H1 (cell line): Measurements from ENCODE around the gene C15orf40. TPM values are rescaled to one million over a fixed set of nuclear protein-coding genes. Genes with fewer than 3 reads are reported as not detected.

Experiments
- CTCF ChIA-PET: fragments of 300-600 bp; sonication (Branson Sonifier 250); formaldehyde crosslinking; loops from one replicate; lab custom pipeline; 2021; ENCODE audit not compliant: partially characterized antibody; lab: Charles Lee
- POLR2A ChIA-PET: fragments of 300-600 bp; sonication (Branson Sonifier 250); formaldehyde crosslinking; loops from one replicate; lab custom pipeline; 2021; ENCODE audit warnings: inconsistent platforms; ENCODE audit not compliant: partially characterized antibody; lab: Charles Lee
- DNase-seq, 2 experiments: peaks; one replicate each; pipeline versions ENCODE4 v3.0.0 to v3.0.0-alpha.2; 2010 to 2022; ENCODE audit warnings: low spot score in 2 of 2, low read depth in 1 of 2, mixed read lengths in 1 of 2
- FAIRE-seq: peaks from 2 replicates; lab custom pipeline; 2011; peaks lifted over from hg19 to GRCh38; lab: Jason Lieb, UNC
- H2AFZ ChIP-seq: 2 replicates; pipeline ENCODE4 v1.8.1; 2012; ENCODE audit warnings: low read length, inconsistent platforms
- H2AK5ac ChIP-seq: 2 replicates; pipeline ENCODE4 v1.6.1; 2013; ENCODE audit warnings: low read depth, low read length
- H2BK120ac ChIP-seq: replicated peaks from 2 replicates; pipeline ENCODE3; 2013; ENCODE audit warnings: low read depth, low read length, inconsistent platforms
- H2BK12ac ChIP-seq: 2 replicates; pipeline ENCODE4 v1.6.1; 2013; ENCODE audit warnings: low read depth, low read length
- H2BK15ac ChIP-seq: 2 replicates; pipeline ENCODE4 v1.6.1; 2013; ENCODE audit warnings: low read length
- H2BK20ac ChIP-seq: 2 replicates; pipeline ENCODE4 v1.6.1; 2013; ENCODE audit warnings: low read length
- H2BK5ac ChIP-seq: 2 replicates; pipeline ENCODE4 v1.6.1; 2013; ENCODE audit warnings: low read depth, low read length
- H3K14ac ChIP-seq: 2 replicates; pipeline ENCODE4 v1.6.1; 2013; ENCODE audit warnings: inconsistent platforms; ENCODE audit not compliant: insufficient read length
- H3K18ac ChIP-seq: 2 replicates; pipeline ENCODE4 v1.6.1; 2013; ENCODE audit warnings: low read length; ENCODE audit errors: extremely low read depth
- H3K23ac ChIP-seq: 2 replicates; pipeline ENCODE4 v1.6.1; 2013; ENCODE audit warnings: inconsistent platforms; ENCODE audit not compliant: insufficient read length
- H3K23me2 ChIP-seq: 2 replicates; pipeline ENCODE4 v1.6.1; 2013; ENCODE audit warnings: low read depth, low read length
- H3K27ac ChIP-seq: 2 replicates; pipeline ENCODE4 v1.6.1; 2011; ENCODE audit warnings: low read depth, low read length, inconsistent platforms
- H3K27me3 ChIP-seq, 4 experiments: replicated peaks in 1 of 4; 1 replicate in 1 of 4; 2 replicates in 3 of 4; pipeline versions ENCODE4 v1.6.1 to v1.8.1; 2011 to 2013; ENCODE audit warnings: low read length in 3 of 4, mild to moderate bottlenecking in 3 of 4, inconsistent platforms in 2 of 4, mixed read lengths in 2 of 4, moderate library complexity in 1 of 4; ENCODE audit not compliant: control insufficient read depth in 3 of 4, insufficient read depth in 3 of 4; ENCODE audit errors: extremely low read depth in 1 of 4
- H3K36me3 ChIP-seq, 4 experiments: 2 replicates each; pipeline versions ENCODE4 v1.6.1 to v1.8.1; 2011 to 2013; ENCODE audit warnings: mild to moderate bottlenecking in 4 of 4, low read length in 3 of 4, moderate library complexity in 2 of 4, control low read depth in 1 of 4, inconsistent platforms in 1 of 4; ENCODE audit not compliant: insufficient read depth in 4 of 4, control insufficient read depth in 2 of 4
- H3K4ac ChIP-seq: replicated peaks from 2 replicates; pipeline ENCODE3; 2013; ENCODE audit warnings: low read length, low read depth, mixed read lengths, inconsistent platforms; ENCODE audit not compliant: insufficient read length
- H3K4me1 ChIP-seq, 4 experiments: replicated peaks in 1 of 4; 1 replicate in 1 of 4; 2 replicates in 3 of 4; pipeline versions ENCODE4 v1.6.1 to v1.8.1; 2011 to 2013; ENCODE audit warnings: low read length in 3 of 4, inconsistent platforms in 2 of 4, mixed read lengths in 1 of 4; ENCODE audit not compliant: insufficient read depth in 4 of 4, control insufficient read depth in 3 of 4
- H3K4me2 ChIP-seq, 2 experiments: 2 replicates each; pipeline versions ENCODE4 v1.6.1 to v1.8.1; 2011 to 2013; ENCODE audit warnings: low read depth in 2 of 2, low read length in 2 of 2, control low read depth in 1 of 2, inconsistent platforms in 1 of 2, mild to moderate bottlenecking in 1 of 2; ENCODE audit not compliant: insufficient read depth in 1 of 2
- H3K4me3 ChIP-seq, 4 experiments: fragments of 200-600, 300-600 bp in 1 of 4; sonication (generic), shearing (Covaris generic), sonication (Bioruptor Twin) in 1 of 4; 2 replicates each; pipeline versions ENCODE4 v1.5.1 to v1.8.1; 2011 to 2016; ENCODE audit warnings: low read length in 4 of 4, low read depth in 3 of 4, control low read depth in 2 of 4, inconsistent platforms in 2 of 4, mild to moderate bottlenecking in 2 of 4, mixed read lengths in 1 of 4, moderate library complexity in 1 of 4; ENCODE audit not compliant: insufficient read depth in 2 of 4; ENCODE audit errors: extremely low read depth in 1 of 4
- H3K56ac ChIP-seq: replicated peaks from 2 replicates; pipeline ENCODE3; 2013; ENCODE audit warnings: low read depth, mild to moderate bottlenecking, mixed read lengths, low read length, inconsistent platforms; ENCODE audit not compliant: insufficient read length
- H3K79me1 ChIP-seq: 2 replicates; pipeline ENCODE4 v1.6.1; 2013; ENCODE audit warnings: low read depth, low read length, control low read depth
- H3K79me2 ChIP-seq, 2 experiments: 2 replicates each; pipeline versions ENCODE4 v1.6.1 to v1.8.1; 2012 to 2013; ENCODE audit warnings: low read length in 2 of 2, mild to moderate bottlenecking in 2 of 2, inconsistent platforms in 1 of 2; ENCODE audit not compliant: insufficient read depth in 2 of 2, control insufficient read depth in 1 of 2
- H3K9ac ChIP-seq, 4 experiments: replicated peaks in 1 of 4; 1 replicate in 1 of 4; 2 replicates in 3 of 4; pipeline versions ENCODE4 v1.6.1 to v1.8.1; 2011 to 2013; ENCODE audit warnings: low read depth in 3 of 4, low read length in 3 of 4, control low read depth in 2 of 4, mild to moderate bottlenecking in 2 of 4, moderate library complexity in 2 of 4, inconsistent platforms in 1 of 4; ENCODE audit errors: extremely low read depth in 1 of 4
- H3K9me3 ChIP-seq, 2 experiments: 2 replicates each; pipeline versions ENCODE4 v1.6.1 to v1.8.1; 2012 to 2013; ENCODE audit warnings: mild to moderate bottlenecking in 2 of 2, moderate library complexity in 2 of 2, control low read depth in 1 of 2, inconsistent platforms in 1 of 2, low read depth in 1 of 2, low read length in 1 of 2, mixed read lengths in 1 of 2; ENCODE audit not compliant: insufficient read depth in 2 of 2
- H4K20me1 ChIP-seq, 2 experiments: replicated peaks in 1 of 2; 2 replicates each; pipeline versions ENCODE3 to v1.8.1; 2011 to 2013; ENCODE audit warnings: inconsistent platforms in 2 of 2, low read length in 2 of 2, mild to moderate bottlenecking in 1 of 2; ENCODE audit not compliant: insufficient read depth in 2 of 2, control insufficient read depth in 1 of 2
- H4K5ac ChIP-seq: 2 replicates; pipeline ENCODE4 v1.6.1; 2013; ENCODE audit warnings: low read length, low read depth, mixed read lengths, inconsistent platforms; ENCODE audit not compliant: insufficient read length
- H4K8ac ChIP-seq: 2 replicates; pipeline ENCODE4 v1.8.0; 2013; ENCODE audit warnings: mild to moderate bottlenecking, moderate library complexity, low read length, inconsistent platforms; ENCODE audit not compliant: insufficient read depth; ENCODE audit errors: extremely low read depth
- H4K91ac ChIP-seq: replicated peaks from 2 replicates; pipeline ENCODE3; 2013; ENCODE audit warnings: low read length, mixed read lengths, inconsistent platforms; ENCODE audit not compliant: insufficient read length
- CBX8 ChIP-seq: fragments of 300-800, 300-1000 bp; sonication (generic); IDR thresholded peaks from 2 replicates; pipeline ENCODE4 v1.7.1; 2016; ENCODE audit warnings: low read depth, low read length, borderline replicate concordance
- CTBP2 ChIP-seq: IDR thresholded peaks from 2 replicates; pipeline ENCODE4 v1.7.0; 2011; ENCODE audit warnings: borderline replicate concordance, mild to moderate bottlenecking, moderate library complexity, mixed read lengths, low read length; ENCODE audit not compliant: insufficient read depth, insufficient read length
- NANOG ChIP-seq: IDR thresholded peaks from 2 replicates; pipeline ENCODE4 v1.6.1; 2011; ENCODE audit warnings: low read length, low read depth, mild to moderate bottlenecking, inconsistent platforms; ENCODE audit not compliant: insufficient read depth, poor library complexity, severe bottlenecking
- WGBS, 2 experiments: shearing (Covaris generic) in 1 of 2; methylation state at CpG; one replicate each; pipeline versions ENCODE4 v1.1.6 to v1.1.7; 2013 to 2015; ENCODE audit warnings: low lambda C conversion rate in 2 of 2, mixed read lengths in 2 of 2, inconsistent platforms in 1 of 2, low coverage in 1 of 2, missing lambda C conversion rate in 1 of 2; ENCODE audit not compliant: insufficient replicate concordance in 2 of 2, insufficient coverage in 1 of 2, insufficient read length in 1 of 2; ENCODE audit errors: extremely low coverage in 1 of 2, missing lambda C conversion rate in 1 of 2; 5-methylcytosine and 5-hydroxymethylcytosine counted together
- polyA plus RNA-seq, 7 experiments: library from polyadenylated mRNA; depleted of rRNA in 3 of 7; stranded (reverse) in 5 of 7; unstranded in 2 of 7; fragments of >200 nt in 5 of 7; fragments of 200-250 nt in 2 of 7; gene quantifications; 1 replicate in 5 of 7; 2 replicates in 1 of 7; 4 replicates in 1 of 7; pipeline versions ENCODE4 v1.2.1 to v1.2.3, GENCODE V29; 2011 to 2013; ENCODE audit warnings: missing spikeins in 2 of 7, mixed read lengths in 2 of 7
- total RNA-seq: library from RNA; stranded (reverse); fragmentation: NEBNext Ultra II Directional; extraction: Animal tissue kit (Norgen Biotek cat#: 25700); gene quantifications from 2 replicates; pipeline ENCODE4 v1.2.1, GENCODE V29; 2021

The C15orf40 gene
- total and polyA plus RNA-seq, 2 of the 8 experiments (the other 6 are each of a cell fraction or from before 2014, with no cell fraction given) = 10.7 TPM

- Histone ChIP-seq H4K5ac (no peak overlapping the region), H3K4ac (no peak overlapping the region), H3K79me1 (no peaks in the 10 kb centered on the region), H3K23ac (no peak overlapping the region), H2AFZ (no peak overlapping the region), H3K4me2 (peak overlapping the region in 1 of 2 experiments; percentile 1; a peak in 1 of 4 replicates), H3K9ac (no peak overlapping the region), H2BK5ac (no peak overlapping the region; the same call in 1 of the 2 replicates), H2BK20ac (no peak overlapping the region), H2AK5ac (no peak overlapping the region), H3K14ac (no peak overlapping the region)
- 79% methylated on average over 5 of the region's 5 CpGs; no CpG with 5 or more reads in 1 of the 2 experiments for WGBS, 2 experiments
- CTCF ChIA-PET = interaction anchor here (1.0 to 1.7 kb wide), 3 partner anchors 14 to 483 kb away, joined by 3 to 4 read pairs (median 3); no protein-coding TSS in a partner anchor
- DNase-seq = no peak
- TF ChIP-seq NANOG = no peak
- TF ChIP-seq CTBP2 = no peak
- no peak for TF ChIP-seq CBX8
- TF ChIP-seq, all 59 proteins: peak for 0
- H3K4me3 ChIP-seq = no peak overlapping the region
- no peaks in the 10 kb centered on the region for H3K9me3 ChIP-seq
- no peak overlapping the region; the same call in 1 of the 2 replicates for H4K8ac ChIP-seq
- H3K23me2 ChIP-seq = peaks cover 10% of the 10 kb centered on the region; the same call in 1 of the 2 replicates
- no peaks in the 10 kb centered on the region for H4K20me1 ChIP-seq
- no peak overlapping the region for H4K91ac ChIP-seq
- H3K4me1 ChIP-seq = peaks cover 3 to 10% (median 7%) of the 10 kb centered on the region in 4 experiments
- H3K27me3 ChIP-seq = peaks cover 0 to 3% (median 0%) of the 10 kb centered on the region in 4 experiments; a peak in 1 of 7 replicates
- H3K18ac ChIP-seq = no peak overlapping the region
- peaks cover 0 to 12% of the 10 kb centered on the region in 2 experiments; a peak in 1 of 4 replicates for H3K79me2 ChIP-seq
- POLR2A ChIA-PET = interaction anchor here (0.7 to 1.6 kb wide), 4 partner anchors 54 to 482 kb away, joined by 3 to 5 read pairs (median 4); no protein-coding TSS in a partner anchor
- peaks cover 0 to 28% (median 12%) of the 10 kb centered on the region in 4 experiments; a peak in 7 of 8 replicates for H3K36me3 ChIP-seq
- H2BK12ac ChIP-seq = no peak overlapping the region
- no peak overlapping the region for H2BK15ac ChIP-seq
- no peak overlapping the region for H2BK120ac ChIP-seq
- no peak overlapping the region for H3K27ac ChIP-seq
- FAIRE-seq = no peak
- no peak overlapping the region for H3K56ac ChIP-seq
These were observed 2.8 kb upstream of the C15orf40 start for GRCh38 chr15:83014205-83014653.
